Progenitor cell of endocrine pancreas (in vitro differentiated cells): ENCODE results near the gene PRMT7. TPM values are rescaled to one million over a fixed set of nuclear protein-coding genes. Genes with fewer than 3 reads are reported as not detected.

ENCODE experiments used
- DNase-seq: peaks from one replicate; pipeline ENCODE4 v3.0.0; 2021; ENCODE audit warnings: low spot score; ENCODE audit not compliant: unreplicated experiment
- H3K27ac Mint-ChIP-seq: 2 replicates; pipeline ENCODE4 v1.8.0; 2021; ENCODE audit warnings: mild to moderate bottlenecking, moderate library complexity, mixed read lengths
- H3K27me3 Mint-ChIP-seq: 2 replicates; pipeline ENCODE4 v1.8.0; 2021; ENCODE audit warnings: mixed read lengths
- H3K36me3 Mint-ChIP-seq: 2 replicates; pipeline ENCODE4 v1.8.0; 2022; ENCODE audit warnings: mixed read lengths; ENCODE audit not compliant: insufficient read depth
- H3K4me1 Mint-ChIP-seq: 2 replicates; pipeline ENCODE4 v1.8.0; 2021; ENCODE audit warnings: low read depth, mixed read lengths
- H3K4me3 Mint-ChIP-seq: 2 replicates; pipeline ENCODE4 v1.8.0; 2021; ENCODE audit warnings: low read depth, mild to moderate bottlenecking, moderate library complexity, mixed read lengths
- H3K9me3 Mint-ChIP-seq: 2 replicates; pipeline ENCODE4 v1.8.0; 2021; ENCODE audit warnings: low read depth, mixed read lengths
- CTCF ChIP-seq: fragments of 200-600 bp; sonication (generic); IDR thresholded peaks from one replicate; pipeline ENCODE4 v1.5.0; 2021; ENCODE audit warnings: antibody characterized with exemption, mild to moderate bottlenecking; ENCODE audit not compliant: unreplicated experiment
- total RNA-seq: library from RNA; stranded (reverse); gene quantifications from 2 replicates; pipeline ENCODE4 v1.2.1, GENCODE V29; 2021

PRMT7 gene
- total RNA-seq, 1 donor from 2014 or later = 60.0 TPM

DNA sequence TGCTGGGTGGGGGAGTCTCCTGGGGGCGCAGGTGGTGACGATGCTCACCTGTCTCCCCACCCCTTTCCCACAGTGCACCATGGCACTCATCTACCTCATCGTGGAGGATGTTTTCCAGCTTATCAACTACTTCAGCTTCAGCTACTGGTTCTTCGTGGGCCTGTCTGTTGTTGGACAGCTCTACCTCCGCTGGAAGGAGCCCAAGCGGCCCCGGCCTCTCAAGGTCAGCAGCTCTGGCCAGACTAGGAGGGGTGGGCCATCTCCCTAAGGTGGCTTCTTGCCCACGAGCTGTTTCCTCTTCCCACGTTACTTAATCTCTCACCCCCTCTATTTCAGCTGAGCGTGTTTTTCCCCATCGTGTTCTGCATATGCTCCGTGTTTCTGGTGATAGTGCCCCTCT lies 14.5 kb upstream of the PRMT7 start:
- Mint-ChIP-seq H3K4me3 (no peak overlapping the region), H3K27me3 (no peaks in the 10 kb centered on the region), H3K4me1 (peaks cover 7% of the 10 kb centered on the region), H3K27ac (no peak overlapping the region), H3K9me3 (no peaks in the 10 kb centered on the region), H3K36me3 (peaks cover 4% of the 10 kb centered on the region)
- no peak for TF ChIP-seq CTCF
- no peak for DNase-seq

- Mint-ChIP-seq H3K27ac (peak overlapping the region; percentile 17), H3K9me3 (no peaks in the 10 kb centered on the region), H3K4me3 (no peak overlapping the region), H3K27me3 (no peaks in the 10 kb centered on the region), H3K36me3 (peaks cover 6% of the 10 kb centered on the region), H3K4me1 (peaks cover 7% of the 10 kb centered on the region)
- no peak for DNase-seq
- no peak for TF ChIP-seq CTCF
These were observed 14.1 kb upstream of the PRMT7 start for GRCh38 chr16:68296693-68297092.

DNA sequence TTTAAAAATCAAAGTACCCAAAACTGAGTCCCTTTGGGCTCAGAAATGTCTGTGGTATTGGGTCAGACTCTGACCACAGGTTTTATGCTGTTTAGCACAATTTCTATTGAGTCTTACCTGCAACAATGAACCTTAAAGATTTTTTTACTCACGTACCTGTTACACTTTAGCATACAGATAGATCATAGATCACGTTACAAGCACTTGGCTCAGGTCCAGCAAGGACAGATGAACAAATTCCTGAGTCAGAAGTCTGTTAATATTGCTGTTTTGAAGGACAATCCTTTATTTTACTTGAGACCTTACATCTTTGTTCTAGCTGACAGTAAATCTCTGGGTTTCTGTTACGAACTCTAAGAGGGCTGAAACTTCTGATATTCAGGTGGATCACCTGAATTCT lies 12.9 kb upstream of the PRMT7 start:
- Mint-ChIP-seq H3K36me3 (peaks cover 12% of the 10 kb centered on the region), H3K27me3 (no peaks in the 10 kb centered on the region), H3K9me3 (no peaks in the 10 kb centered on the region), H3K4me3 (no peak overlapping the region), H3K4me1 (peaks cover 7% of the 10 kb centered on the region), H3K27ac (no peak overlapping the region)
- no peak for DNase-seq
- TF ChIP-seq CTCF = no peak

GRCh38 chr16:68298312-68298711 lies 12.5 kb upstream of the PRMT7 start:
- no peak for DNase-seq
- H3K27ac Mint-ChIP-seq = no peak overlapping the region
- peaks cover 12% of the 10 kb centered on the region for H3K36me3 Mint-ChIP-seq
- no peak overlapping the region for H3K4me3 Mint-ChIP-seq
- TF ChIP-seq CTCF = no peak
- no peaks in the 10 kb centered on the region for H3K27me3 Mint-ChIP-seq
- no peaks in the 10 kb centered on the region for H3K9me3 Mint-ChIP-seq
- peaks cover 7% of the 10 kb centered on the region for H3K4me1 Mint-ChIP-seq

GRCh38 chr16:68298907-68299561 lies 11.8 kb upstream of the PRMT7 start:
- Mint-ChIP-seq H3K4me1 (peaks cover 7% of the 10 kb centered on the region), H3K9me3 (no peaks in the 10 kb centered on the region), H3K4me3 (no peak overlapping the region), H3K27ac (no peak overlapping the region), H3K36me3 (peaks cover 17% of the 10 kb centered on the region), H3K27me3 (no peaks in the 10 kb centered on the region)
- TF ChIP-seq CTCF = no peak
- DNase-seq = no peak
